Measurements from ENCODE around the gene TRIM44. TPM values are rescaled to one million over a fixed set of nuclear protein-coding genes. Genes with fewer than 3 reads are reported as not detected.
A peak's percentile ranks its signal among the peaks of the same experiment; 100 is the strongest.

TRIM44 gene
- total and polyA plus RNA-seq, 10 of the 15 experiments (the other 5 are each of a cell fraction or from before 2014, with no cell fraction given), result 6.7 to 93.0 (median 27.6) TPM

DNA sequence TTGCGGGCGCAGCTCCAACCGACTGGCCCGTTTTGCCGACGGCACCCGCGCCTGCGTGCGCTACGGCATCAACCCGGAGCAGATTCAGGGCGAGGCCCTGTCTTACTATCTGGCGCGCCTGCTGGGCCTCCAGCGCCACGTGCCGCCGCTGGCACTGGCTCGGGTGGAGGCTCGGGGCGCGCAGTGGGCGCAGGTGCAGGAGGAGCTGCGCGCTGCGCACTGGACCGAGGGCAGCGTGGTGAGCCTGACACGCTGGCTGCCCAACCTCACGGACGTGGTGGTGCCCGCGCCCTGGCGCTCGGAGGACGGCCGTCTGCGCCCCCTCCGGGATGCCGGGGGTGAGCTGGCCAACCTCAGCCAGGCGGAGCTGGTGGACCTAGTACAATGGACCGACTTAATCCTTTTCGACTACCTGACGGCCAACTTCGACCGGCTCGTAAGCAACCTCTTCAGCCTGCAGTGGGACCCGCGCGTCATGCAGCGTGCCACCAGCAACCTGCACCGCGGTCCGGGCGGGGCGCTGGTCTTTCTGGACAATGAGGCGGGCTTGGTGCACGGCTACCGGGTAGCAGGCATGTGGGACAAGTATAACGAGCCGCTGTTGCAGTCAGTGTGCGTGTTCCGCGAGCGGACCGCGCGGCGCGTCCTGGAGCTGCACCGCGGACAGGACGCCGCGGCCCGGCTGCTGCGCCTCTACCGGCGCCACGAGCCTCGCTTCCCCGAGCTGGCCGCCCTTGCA lies 43.3 kb upstream of the TRIM44 start:
- Histone ChIP-seq H3K36me3 (ENCODE audit: control insufficient read depth in 2 of 2, insufficient read depth in 2 of 2, low read length in 1 of 2) (no peaks in the 10 kb centered on the region), H4K20me1 (ENCODE audit: control insufficient read depth, insufficient read depth) (no peaks in the 10 kb centered on the region), H3K27ac (ENCODE audit: control insufficient read depth, insufficient read depth) (no peak overlapping the region), H3K4me3 (peak overlapping the region; percentile 56), H3K4me2 (ENCODE audit: control insufficient read depth, insufficient read depth) (peak overlapping the region; percentile 94), H3K27me3 (replicated peaks in 1 of 2; ENCODE audit: control insufficient read depth in 2 of 2, insufficient read depth in 2 of 2, low read length in 1 of 2) (no peaks in the 10 kb centered on the region; a peak in 1 of 4 replicates), H3K4me1 (ENCODE audit: control insufficient read depth, insufficient read depth, low read length) (peaks cover 8% of the 10 kb centered on the region; the same call in 1 of the 2 replicates), H2AFZ (ENCODE audit: control insufficient read depth, low read depth, low read length) (peak overlapping the region; percentile 35), H3K9me3 (replicated peaks; ENCODE audit: control insufficient read depth, insufficient read depth, low read length) (no peaks in the 10 kb centered on the region), H3K9ac (ENCODE audit: control insufficient read depth, insufficient read depth, low read length) (peak overlapping the region; percentile 48; the same call in 1 of the 2 replicates), H3K79me2 (ENCODE audit: control insufficient read depth, insufficient read depth, low read length) (peaks cover 6% of the 10 kb centered on the region; the same call in 1 of the 2 replicates)
- SMC1A ChIA-PET (ENCODE audit: uncharacterized antibody, unreplicated experiment), result interaction anchor here (1.2 to 1.7 kb wide), 3 partner anchors 203 to 513 kb away, joined by 3 to 6 read pairs (median 4); no protein-coding TSS in a partner anchor
- in situ Hi-C loops (cut with MboI), result loop anchor here (5.0 kb wide), 1 partner anchor 648 kb away; no protein-coding TSS in a partner anchor
- DNase-seq (ENCODE audit: low read depth, low spot score), result no peak
- POLR2A ChIA-PET, result no interaction called here
- BruUV-seq (replicated peaks), result no TSS peak
- WGBS (ENCODE audit: insufficient coverage, insufficient replicate concordance, low lambda C conversion rate, missing lambda C conversion rate), result 1% methylated on average over 75 of the region's 84 CpGs
- FAIRE-seq, result no peak
- intact Hi-C loops (cut with micrococcal nuclease; ENCODE audit: unreplicated experiment), result loop anchor here (5.0 to 10.0 kb wide), 5 partner anchors 296 to 533 kb away; partner anchors contain the start of gene LDLRAD3
- CTCF ChIA-PET, result interaction anchor here (0.6 to 5.3 kb wide), 11 partner anchors 11 to 1032 kb away, joined by 3 to 48 read pairs (median 4); no protein-coding TSS in a partner anchor
- peak; percentile 67 for ATAC-seq
- RAD21 ChIA-PET (ENCODE audit: unreplicated experiment), result interaction anchor here (0.6 to 2.2 kb wide), 6 partner anchors 102 to 513 kb away, joined by 3 to 17 read pairs (median 3); no protein-coding TSS in a partner anchor
- TF ChIP-seq, protein P1, sequence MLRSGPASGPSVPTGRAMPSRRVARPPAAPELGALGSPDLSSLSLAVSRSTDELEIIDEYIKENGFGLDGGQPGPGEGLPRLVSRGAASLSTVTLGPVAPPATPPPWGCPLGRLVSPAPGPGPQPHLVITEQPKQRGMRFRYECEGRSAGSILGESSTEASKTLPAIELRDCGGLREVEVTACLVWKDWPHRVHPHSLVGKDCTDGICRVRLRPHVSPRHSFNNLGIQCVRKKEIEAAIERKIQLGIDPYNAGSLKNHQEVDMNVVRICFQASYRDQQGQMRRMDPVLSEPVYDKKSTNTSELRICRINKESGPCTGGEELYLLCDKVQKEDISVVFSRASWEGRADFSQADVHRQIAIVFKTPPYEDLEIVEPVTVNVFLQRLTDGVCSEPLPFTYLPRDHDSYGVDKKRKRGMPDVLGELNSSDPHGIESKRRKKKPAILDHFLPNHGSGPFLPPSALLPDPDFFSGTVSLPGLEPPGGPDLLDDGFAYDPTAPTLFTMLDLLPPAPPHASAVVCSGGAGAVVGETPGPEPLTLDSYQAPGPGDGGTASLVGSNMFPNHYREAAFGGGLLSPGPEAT (IDR thresholded peaks at IDR 0.05; ENCODE audit: low read depth), result no peak
- TF ChIP-seq ETV6 (conservative IDR thresholded peaks at IDR 0.05 in 1 of 2, IDR thresholded peaks at IDR 0.05 in 1 of 2; ENCODE audit: borderline replicate concordance in 1 of 2, low read depth in 1 of 2) (no peak), SMC3 (IDR thresholded peaks at IDR 0.05; ENCODE audit: borderline replicate concordance, low read length) (no peak), TCF12 (IDR thresholded peaks at IDR 0.05; ENCODE audit: low read depth, low read length) (0 out of 2 replicates have a peak, but pooled peaks have one; percentile 13), SP1 (IDR thresholded peaks at IDR 0.05; ENCODE audit: low read depth, low read length) (no peak), PAX8 (IDR thresholded peaks at IDR 0.05) (no peak), SMARCA5 (IDR thresholded peaks at IDR 0.05) (no peak), MYB (IDR thresholded peaks at IDR 0.05; ENCODE audit: borderline replicate concordance, low read depth, low read length) (no peak), ZNF217 (IDR thresholded peaks at IDR 0.05) (no peak)
- TF ChIP-seq, protein P2, sequence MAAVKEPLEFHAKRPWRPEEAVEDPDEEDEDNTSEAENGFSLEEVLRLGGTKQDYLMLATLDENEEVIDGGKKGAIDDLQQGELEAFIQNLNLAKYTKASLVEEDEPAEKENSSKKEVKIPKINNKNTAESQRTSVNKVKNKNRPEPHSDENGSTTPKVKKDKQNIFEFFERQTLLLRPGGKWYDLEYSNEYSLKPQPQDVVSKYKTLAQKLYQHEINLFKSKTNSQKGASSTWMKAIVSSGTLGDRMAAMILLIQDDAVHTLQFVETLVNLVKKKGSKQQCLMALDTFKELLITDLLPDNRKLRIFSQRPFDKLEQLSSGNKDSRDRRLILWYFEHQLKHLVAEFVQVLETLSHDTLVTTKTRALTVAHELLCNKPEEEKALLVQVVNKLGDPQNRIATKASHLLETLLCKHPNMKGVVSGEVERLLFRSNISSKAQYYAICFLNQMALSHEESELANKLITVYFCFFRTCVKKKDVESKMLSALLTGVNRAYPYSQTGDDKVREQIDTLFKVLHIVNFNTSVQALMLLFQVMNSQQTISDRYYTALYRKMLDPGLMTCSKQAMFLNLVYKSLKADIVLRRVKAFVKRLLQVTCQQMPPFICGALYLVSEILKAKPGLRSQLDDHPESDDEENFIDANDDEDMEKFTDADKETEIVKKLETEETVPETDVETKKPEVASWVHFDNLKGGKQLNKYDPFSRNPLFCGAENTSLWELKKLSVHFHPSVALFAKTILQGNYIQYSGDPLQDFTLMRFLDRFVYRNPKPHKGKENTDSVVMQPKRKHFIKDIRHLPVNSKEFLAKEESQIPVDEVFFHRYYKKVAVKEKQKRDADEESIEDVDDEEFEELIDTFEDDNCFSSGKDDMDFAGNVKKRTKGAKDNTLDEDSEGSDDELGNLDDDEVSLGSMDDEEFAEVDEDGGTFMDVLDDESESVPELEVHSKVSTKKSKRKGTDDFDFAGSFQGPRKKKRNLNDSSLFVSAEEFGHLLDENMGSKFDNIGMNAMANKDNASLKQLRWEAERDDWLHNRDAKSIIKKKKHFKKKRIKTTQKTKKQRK (IDR thresholded peaks at IDR 0.05; ENCODE audit: low read depth, low read length), result no peak
- TF ChIP-seq, protein P3, sequence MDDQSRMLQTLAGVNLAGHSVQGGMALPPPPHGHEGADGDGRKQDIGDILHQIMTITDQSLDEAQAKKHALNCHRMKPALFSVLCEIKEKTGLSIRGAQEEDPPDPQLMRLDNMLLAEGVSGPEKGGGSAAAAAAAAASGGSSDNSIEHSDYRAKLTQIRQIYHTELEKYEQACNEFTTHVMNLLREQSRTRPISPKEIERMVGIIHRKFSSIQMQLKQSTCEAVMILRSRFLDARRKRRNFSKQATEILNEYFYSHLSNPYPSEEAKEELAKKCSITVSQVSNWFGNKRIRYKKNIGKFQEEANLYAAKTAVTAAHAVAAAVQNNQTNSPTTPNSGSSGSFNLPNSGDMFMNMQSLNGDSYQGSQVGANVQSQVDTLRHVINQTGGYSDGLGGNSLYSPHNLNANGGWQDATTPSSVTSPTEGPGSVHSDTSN (IDR thresholded peaks at IDR 0.05; ENCODE audit: insufficient replicate concordance, low read depth, low read length), result no peak
- TF ChIP-seq, protein P4, sequence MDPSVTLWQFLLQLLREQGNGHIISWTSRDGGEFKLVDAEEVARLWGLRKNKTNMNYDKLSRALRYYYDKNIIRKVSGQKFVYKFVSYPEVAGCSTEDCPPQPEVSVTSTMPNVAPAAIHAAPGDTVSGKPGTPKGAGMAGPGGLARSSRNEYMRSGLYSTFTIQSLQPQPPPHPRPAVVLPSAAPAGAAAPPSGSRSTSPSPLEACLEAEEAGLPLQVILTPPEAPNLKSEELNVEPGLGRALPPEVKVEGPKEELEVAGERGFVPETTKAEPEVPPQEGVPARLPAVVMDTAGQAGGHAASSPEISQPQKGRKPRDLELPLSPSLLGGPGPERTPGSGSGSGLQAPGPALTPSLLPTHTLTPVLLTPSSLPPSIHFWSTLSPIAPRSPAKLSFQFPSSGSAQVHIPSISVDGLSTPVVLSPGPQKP (IDR thresholded peaks at IDR 0.05; ENCODE audit: low read depth, low read length), result no peak
- TF ChIP-seq, protein P5, sequence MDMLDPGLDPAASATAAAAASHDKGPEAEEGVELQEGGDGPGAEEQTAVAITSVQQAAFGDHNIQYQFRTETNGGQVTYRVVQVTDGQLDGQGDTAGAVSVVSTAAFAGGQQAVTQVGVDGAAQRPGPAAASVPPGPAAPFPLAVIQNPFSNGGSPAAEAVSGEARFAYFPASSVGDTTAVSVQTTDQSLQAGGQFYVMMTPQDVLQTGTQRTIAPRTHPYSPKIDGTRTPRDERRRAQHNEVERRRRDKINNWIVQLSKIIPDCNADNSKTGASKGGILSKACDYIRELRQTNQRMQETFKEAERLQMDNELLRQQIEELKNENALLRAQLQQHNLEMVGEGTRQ (IDR thresholded peaks at IDR 0.05; ENCODE audit: borderline replicate concordance, low read depth, low read length), result no peak
